Smooth muscle cell (in vitro differentiated cells): ENCODE measurements around the gene C11orf54. TPM values are rescaled to one million over a fixed set of nuclear protein-coding genes. Genes with fewer than 3 reads are reported as not detected.
A peak's percentile ranks its signal among the peaks of the same experiment; 100 is the strongest.

ENCODE experiments used
- DNase-seq: peaks from one replicate; lab custom pipeline; 2025; ENCODE audit not compliant: unreplicated experiment; lab: John Stamatoyannopoulos, UW
- H2AFZ ChIP-seq: fragments of 200-600 bp; sonication (generic); 2 replicates; pipeline ENCODE4 v1.6.0; 2016; ENCODE audit warnings: antibody characterized with exemption, low read depth, mild to moderate bottlenecking
- H3F3A ChIP-seq: fragments of 200-600 bp; sonication (generic); 2 replicates; pipeline ENCODE4 v1.6.0; 2017; ENCODE audit warnings: antibody characterized with exemption, low read depth
- H3K27ac ChIP-seq: fragments of 200-600 bp; sonication (generic); 2 replicates; pipeline ENCODE4 v1.5.1; 2016; ENCODE audit warnings: low read depth, mild to moderate bottlenecking
- H3K27me3 ChIP-seq: fragments of 200-600 bp; sonication (generic); 2 replicates; pipeline ENCODE4 v1.6.1; 2016; ENCODE audit warnings: low read depth, mild to moderate bottlenecking
- H3K36me3 ChIP-seq: fragments of 200-600 bp; sonication (generic); 2 replicates; pipeline ENCODE4 v1.5.1; 2016; ENCODE audit warnings: low read depth
- H3K4me1 ChIP-seq: fragments of 200-600 bp; sonication (generic); 2 replicates; pipeline ENCODE4 v1.5.1; 2016; ENCODE audit warnings: low read depth
- H3K4me2 ChIP-seq: fragments of 200-600 bp; sonication (generic); 2 replicates; pipeline ENCODE4 v1.6.0; 2016; ENCODE audit warnings: mild to moderate bottlenecking
- H3K4me3 ChIP-seq: fragments of 200-600 bp; sonication (generic); 2 replicates; pipeline ENCODE4 v1.5.1; 2016; ENCODE audit warnings: mild to moderate bottlenecking
- H3K79me2 ChIP-seq: fragments of 200-600 bp; sonication (generic); 2 replicates; pipeline ENCODE4 v1.6.0; 2016; ENCODE audit warnings: low read depth, mild to moderate bottlenecking
- H3K9ac ChIP-seq: fragments of 200-600 bp; sonication (generic); 2 replicates; pipeline ENCODE4 v1.6.0; 2016; ENCODE audit warnings: low read depth
- H3K9me3 ChIP-seq: fragments of 200-600 bp; sonication (generic); replicated peaks from 2 replicates; pipeline ENCODE4 v1.5.1; 2016; ENCODE audit warnings: low read depth
- H4K20me1 ChIP-seq: fragments of 200-600 bp; sonication (generic); 2 replicates; pipeline ENCODE4 v1.6.0; 2016; ENCODE audit warnings: low read depth
- WGBS: methylation state at CpG from one replicate; pipeline ENCODE4 v1.1.7; 2016; ENCODE audit warnings: low lambda C conversion rate; 5-methylcytosine and 5-hydroxymethylcytosine counted together
- polyA plus RNA-seq: library from polyadenylated mRNA; unstranded; fragments of >200 nt; fragmentation: Nextera tagmentation; extraction: Ambion mirVana; gene quantifications from 2 replicates; pipeline ENCODE4 v1.2.1, GENCODE V29; 2016
- total RNA-seq: library from RNA; depleted of rRNA; stranded (reverse); fragments of >200 nt; gene quantifications from 2 replicates; pipeline ENCODE4 v1.2.3, GENCODE V29; 2014
- TF ChIP-seq, protein P1 (sequence below): fragments of 200-600 bp; sonication (generic); IDR thresholded peaks from 2 replicates; pipeline ENCODE4 v1.5.1; 2017; ENCODE audit warnings: borderline replicate concordance, mild to moderate bottlenecking, antibody characterized with exemption; ENCODE audit not compliant: insufficient read depth, poor library complexity, severe bottlenecking

Gene C11orf54
- total and polyA plus RNA-seq, 2 experiments from 2014 or later = 8.5 to 12.3 TPM

- Histone ChIP-seq H3K27ac (peak overlapping the region; percentile 92), H3K9me3 (no peaks in the 10 kb centered on the region), H3K27me3 (no peaks in the 10 kb centered on the region), H4K20me1 (peaks cover 53% of the 10 kb centered on the region), H3K36me3 (peaks cover 10% of the 10 kb centered on the region), H3K4me3 (peak overlapping the region; percentile 88), H2AFZ (peak overlapping the region; percentile 89), H3K79me2 (peaks cover 55% of the 10 kb centered on the region), H3F3A (no peaks in the 10 kb centered on the region), H3K9ac (peak overlapping the region; percentile 94), H3K4me2 (peak overlapping the region; percentile 96), H3K4me1 (peaks cover 21% of the 10 kb centered on the region)
- DNase-seq = no peak
- WGBS = 2% methylated on average over 13 of the region's 13 CpGs
- TF ChIP-seq, protein P1, sequence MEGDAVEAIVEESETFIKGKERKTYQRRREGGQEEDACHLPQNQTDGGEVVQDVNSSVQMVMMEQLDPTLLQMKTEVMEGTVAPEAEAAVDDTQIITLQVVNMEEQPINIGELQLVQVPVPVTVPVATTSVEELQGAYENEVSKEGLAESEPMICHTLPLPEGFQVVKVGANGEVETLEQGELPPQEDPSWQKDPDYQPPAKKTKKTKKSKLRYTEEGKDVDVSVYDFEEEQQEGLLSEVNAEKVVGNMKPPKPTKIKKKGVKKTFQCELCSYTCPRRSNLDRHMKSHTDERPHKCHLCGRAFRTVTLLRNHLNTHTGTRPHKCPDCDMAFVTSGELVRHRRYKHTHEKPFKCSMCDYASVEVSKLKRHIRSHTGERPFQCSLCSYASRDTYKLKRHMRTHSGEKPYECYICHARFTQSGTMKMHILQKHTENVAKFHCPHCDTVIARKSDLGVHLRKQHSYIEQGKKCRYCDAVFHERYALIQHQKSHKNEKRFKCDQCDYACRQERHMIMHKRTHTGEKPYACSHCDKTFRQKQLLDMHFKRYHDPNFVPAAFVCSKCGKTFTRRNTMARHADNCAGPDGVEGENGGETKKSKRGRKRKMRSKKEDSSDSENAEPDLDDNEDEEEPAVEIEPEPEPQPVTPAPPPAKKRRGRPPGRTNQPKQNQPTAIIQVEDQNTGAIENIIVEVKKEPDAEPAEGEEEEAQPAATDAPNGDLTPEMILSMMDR = no peak
These were observed 43.5 kb downstream of the C11orf54 start for GRCh38 chr11:93784935-93785360.

DNA sequence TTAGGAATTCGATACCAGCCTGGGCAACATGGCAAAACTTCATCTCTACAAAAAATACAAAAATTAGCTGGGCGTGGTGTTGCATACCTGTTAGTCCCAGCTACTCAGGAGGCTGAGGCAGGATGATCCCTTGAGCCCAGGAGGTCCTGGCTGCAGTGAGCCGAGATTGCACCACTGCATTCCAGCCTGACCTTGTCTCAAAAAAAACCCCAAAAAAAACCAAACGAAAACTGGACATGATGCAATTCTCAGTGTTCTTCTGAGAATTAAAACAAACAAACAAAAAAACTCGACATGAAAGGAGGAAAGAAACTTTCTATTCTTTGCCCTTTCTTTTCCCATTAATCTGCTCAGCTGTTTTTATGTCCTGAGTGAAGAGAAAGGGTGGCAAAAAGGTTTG, 50.0 kb downstream of the C11orf54 start:
- Histone ChIP-seq H2AFZ (no peak overlapping the region), H3K9ac (no peak overlapping the region), H4K20me1 (peaks cover 70% of the 10 kb centered on the region), H3K79me2 (peaks cover 47% of the 10 kb centered on the region), H3F3A (no peaks in the 10 kb centered on the region), H3K27me3 (no peaks in the 10 kb centered on the region), H3K9me3 (no peaks in the 10 kb centered on the region), H3K4me3 (no peak overlapping the region), H3K4me1 (peaks cover 6% of the 10 kb centered on the region), H3K4me2 (no peak overlapping the region), H3K36me3 (peaks cover 43% of the 10 kb centered on the region), H3K27ac (no peak overlapping the region)
- DNase-seq = no peak
- TF ChIP-seq, protein P1 = no peak
- 94% methylated on average over 5 of the region's 5 CpGs for WGBS

- H3K79me2 ChIP-seq = peaks cover 28% of the 10 kb centered on the region
These were observed 55.2 kb downstream of the C11orf54 start for GRCh38 chr11:93796441-93797231.

More at GRCh38 chr11:93796441-93797231, 55.2 kb downstream of the C11orf54 start:
- Histone ChIP-seq H3K27ac (no peak overlapping the region), H3K4me1 (no peaks in the 10 kb centered on the region), H3K4me2 (no peak overlapping the region), H2AFZ (no peak overlapping the region), H3K36me3 (peaks cover 40% of the 10 kb centered on the region), H3K9me3 (no peaks in the 10 kb centered on the region), H3K4me3 (no peak overlapping the region), H4K20me1 (peaks cover 46% of the 10 kb centered on the region), H3F3A (no peaks in the 10 kb centered on the region), H3K27me3 (no peaks in the 10 kb centered on the region), H3K9ac (no peak overlapping the region)
- no peak for DNase-seq
- WGBS = 97% methylated on average over 6 of the region's 6 CpGs
- TF ChIP-seq, protein P1 = no peak
